GM12801 (cell line): ENCODE data around the gene EGFLAM.

ENCODE experiments used
- TF ChIP-seq, protein P1 (sequence below): IDR thresholded peaks from one replicate; pipeline ENCODE4 v1.5.1; 2011; ENCODE audit warnings: control low read depth; ENCODE audit not compliant: insufficient read length; ENCODE audit errors: extremely low read depth

EGFLAM gene

DNA sequence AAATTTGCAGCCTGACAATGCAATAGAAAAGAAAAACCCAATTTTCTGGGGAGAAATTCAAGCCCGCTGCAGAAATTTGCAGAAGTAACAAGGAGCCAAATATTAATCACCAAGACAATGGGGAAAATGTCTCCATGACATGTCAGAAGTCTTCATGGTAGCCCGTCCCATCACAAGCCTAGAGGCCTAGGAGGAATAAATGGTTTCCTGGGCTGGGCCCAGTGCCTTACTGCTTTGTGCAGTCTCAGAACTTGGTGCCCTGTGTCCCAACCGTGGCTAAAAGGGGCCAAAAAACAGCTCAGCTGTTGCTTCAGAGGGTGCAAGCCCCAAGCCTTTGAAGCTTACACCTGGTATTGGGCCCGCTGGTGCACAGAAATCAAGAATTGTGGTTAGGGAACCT, 23.6 kb upstream of the EGFLAM start:
- TF ChIP-seq, protein P1, sequence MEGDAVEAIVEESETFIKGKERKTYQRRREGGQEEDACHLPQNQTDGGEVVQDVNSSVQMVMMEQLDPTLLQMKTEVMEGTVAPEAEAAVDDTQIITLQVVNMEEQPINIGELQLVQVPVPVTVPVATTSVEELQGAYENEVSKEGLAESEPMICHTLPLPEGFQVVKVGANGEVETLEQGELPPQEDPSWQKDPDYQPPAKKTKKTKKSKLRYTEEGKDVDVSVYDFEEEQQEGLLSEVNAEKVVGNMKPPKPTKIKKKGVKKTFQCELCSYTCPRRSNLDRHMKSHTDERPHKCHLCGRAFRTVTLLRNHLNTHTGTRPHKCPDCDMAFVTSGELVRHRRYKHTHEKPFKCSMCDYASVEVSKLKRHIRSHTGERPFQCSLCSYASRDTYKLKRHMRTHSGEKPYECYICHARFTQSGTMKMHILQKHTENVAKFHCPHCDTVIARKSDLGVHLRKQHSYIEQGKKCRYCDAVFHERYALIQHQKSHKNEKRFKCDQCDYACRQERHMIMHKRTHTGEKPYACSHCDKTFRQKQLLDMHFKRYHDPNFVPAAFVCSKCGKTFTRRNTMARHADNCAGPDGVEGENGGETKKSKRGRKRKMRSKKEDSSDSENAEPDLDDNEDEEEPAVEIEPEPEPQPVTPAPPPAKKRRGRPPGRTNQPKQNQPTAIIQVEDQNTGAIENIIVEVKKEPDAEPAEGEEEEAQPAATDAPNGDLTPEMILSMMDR = no peak

DNA sequence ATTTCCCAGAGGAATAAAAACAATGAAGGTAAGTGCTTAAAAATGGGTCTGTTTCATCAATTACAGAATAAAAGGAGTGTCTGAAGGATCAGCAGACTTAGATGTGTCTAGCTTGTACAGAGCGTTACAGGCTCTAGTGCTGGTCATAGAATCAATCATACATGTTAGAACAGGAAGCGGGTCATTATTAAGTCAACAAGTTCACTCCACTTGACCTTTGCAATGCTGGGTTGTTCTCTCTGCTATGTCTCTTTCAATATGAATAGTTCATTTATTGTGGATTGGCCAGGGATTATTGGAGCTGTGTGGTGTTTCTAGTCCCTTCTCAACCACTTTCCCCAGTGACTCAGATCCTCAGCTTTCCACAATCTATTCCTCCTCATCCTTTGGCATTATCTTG, 20.7 kb upstream of the EGFLAM start:
- TF ChIP-seq, protein P1 = no peak

DNA sequence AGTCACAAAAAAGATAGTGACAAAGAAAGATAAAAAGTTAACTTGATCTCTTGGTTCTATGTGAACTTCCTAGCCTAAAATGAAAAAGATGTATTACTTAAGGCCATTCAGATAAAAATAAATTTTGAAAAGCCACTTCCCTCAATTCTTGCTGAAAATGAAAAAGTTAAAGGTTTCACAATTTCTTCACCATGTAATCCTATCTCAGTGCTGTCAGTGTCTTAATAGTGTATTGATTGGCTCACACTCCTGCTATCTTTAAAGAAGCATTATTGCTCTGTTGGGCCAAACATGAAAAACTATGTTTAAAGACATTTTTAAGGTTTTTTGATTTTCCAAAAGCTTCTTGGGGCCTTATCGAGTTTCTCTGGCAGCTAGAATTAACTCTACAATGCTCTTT, 18.1 kb upstream of the EGFLAM start:
- TF ChIP-seq, protein P1 = no peak

GRCh38 chr5:38241655-38242054, 16.7 kb upstream of the EGFLAM start:
- TF ChIP-seq, protein P1 = no peak

- TF ChIP-seq, protein P1 = no peak
These were observed 13.1 kb upstream of the EGFLAM start for GRCh38 chr5:38245307-38245706.

GRCh38 chr5:38249301-38249700, 9.1 kb upstream of the EGFLAM start:
- TF ChIP-seq, protein P1 = no peak

GRCh38 chr5:38249812-38250211, 8.5 kb upstream of the EGFLAM start:
- TF ChIP-seq, protein P1 = no peak
